Measurements from ENCODE around the gene COL23A1. TPM values are rescaled to one million over a fixed set of nuclear protein-coding genes. Genes with fewer than 3 reads are reported as not detected.

Gene COL23A1
- total RNA-seq, 1 donor from 2014 or later, result 0.40 TPM

- DNase-seq (ENCODE audit: low read depth in 2 of 2), result no peak
Measured at GRCh38 chr5:178478370-178478769, 111.8 kb downstream of the COL23A1 start.

GRCh38 chr5:178477802-178478201 lies 112.4 kb downstream of the COL23A1 start:
- DNase-seq (ENCODE audit: low read depth in 2 of 2), result no peak

GRCh38 chr5:178476972-178477754 lies 113.0 kb downstream of the COL23A1 start:
- no peak for DNase-seq (ENCODE audit: low read depth in 2 of 2)

GRCh38 chr5:178476531-178476930 lies 113.7 kb downstream of the COL23A1 start:
- DNase-seq (ENCODE audit: low read depth in 2 of 2), result no peak

GRCh38 chr5:178475422-178475821 lies 114.8 kb downstream of the COL23A1 start:
- DNase-seq (ENCODE audit: low read depth in 2 of 2), result no peak

- DNase-seq (ENCODE audit: low read depth in 2 of 2), result no peak
Measured at GRCh38 chr5:178474562-178475184, 115.5 kb downstream of the COL23A1 start.

GRCh38 chr5:178473854-178474253 lies 116.3 kb downstream of the COL23A1 start:
- DNase-seq (ENCODE audit: low read depth in 2 of 2), result no peak

GRCh38 chr5:178472138-178472537 lies 118.1 kb downstream of the COL23A1 start:
- DNase-seq (ENCODE audit: low read depth in 2 of 2), result no peak

GRCh38 chr5:178471711-178472110 lies 118.5 kb downstream of the COL23A1 start:
- no peak for DNase-seq (ENCODE audit: low read depth in 2 of 2)

- DNase-seq (ENCODE audit: low read depth in 2 of 2), result no peak
Measured at GRCh38 chr5:178470760-178471025, 119.5 kb downstream of the COL23A1 start.

GRCh38 chr5:178469975-178470759 lies 120.0 kb downstream of the COL23A1 start:
- DNase-seq (ENCODE audit: low read depth in 2 of 2), result no peak

GRCh38 chr5:178469011-178469974 lies 120.9 kb downstream of the COL23A1 start:
- DNase-seq (ENCODE audit: low read depth in 2 of 2), result no peak

GRCh38 chr5:178468196-178468685 lies 122.0 kb downstream of the COL23A1 start:
- DNase-seq (ENCODE audit: low read depth in 2 of 2), result no peak

- peak in 1 of 2 donors; percentile 60 for DNase-seq (ENCODE audit: low read depth in 2 of 2)
Measured at GRCh38 chr5:178467568-178468195, 122.5 kb downstream of the COL23A1 start.

- DNase-seq (ENCODE audit: low read depth in 2 of 2), result peak in 1 of 2 donors; percentile 13
Measured at GRCh38 chr5:178467205-178467567, 123.0 kb downstream of the COL23A1 start.

GRCh38 chr5:178466342-178466741 lies 123.9 kb downstream of the COL23A1 start:
- no peak for DNase-seq (ENCODE audit: low read depth in 2 of 2)

GRCh38 chr5:178465861-178466288 lies 124.3 kb downstream of the COL23A1 start:
- DNase-seq (ENCODE audit: low read depth in 2 of 2), result no peak

GRCh38 chr5:178465228-178465860 lies 124.8 kb downstream of the COL23A1 start:
- DNase-seq (ENCODE audit: low read depth in 2 of 2), result no peak

GRCh38 chr5:178464431-178465048 lies 125.7 kb downstream of the COL23A1 start:
- no peak for DNase-seq (ENCODE audit: low read depth in 2 of 2)

Data from lung microvascular endothelial cell (primary cell).